HG03280 (cell line): ENCODE measurements around the gene C10orf71.

Experiments
- ATAC-seq: cut with Tn5 transposase; IDR thresholded peaks from one replicate; pipeline ENCODE4 v1.9.1; 2021; ENCODE audit warnings: mild to moderate bottlenecking, moderate library complexity; ENCODE audit not compliant: unreplicated experiment

Gene C10orf71

GRCh38 chr10:49272251-49273081, 26.5 kb upstream of the C10orf71 start:
- ATAC-seq, result no peak

DNA sequence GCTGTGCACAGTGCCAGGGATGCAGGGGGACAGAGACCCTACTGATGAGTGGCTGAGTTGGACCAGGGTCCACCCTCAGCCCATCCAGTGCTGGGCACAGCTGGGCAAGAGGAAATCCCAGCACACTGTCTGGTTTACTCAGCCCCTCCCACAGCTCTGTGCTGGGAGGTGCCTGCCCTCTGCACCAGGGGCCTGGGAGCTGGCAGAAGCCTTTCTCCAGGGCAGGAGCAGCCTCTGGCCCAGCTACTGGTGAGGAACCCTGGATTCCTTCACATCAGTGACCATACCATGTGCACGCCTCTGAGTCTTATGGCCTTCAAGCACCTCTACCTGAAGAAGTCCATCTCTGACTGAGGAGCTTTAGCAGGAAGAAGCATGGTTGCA, 25.9 kb upstream of the C10orf71 start:
- ATAC-seq, result no peak

GRCh38 chr10:49273626-49274025, 25.3 kb upstream of the C10orf71 start:
- no peak for ATAC-seq

DNA sequence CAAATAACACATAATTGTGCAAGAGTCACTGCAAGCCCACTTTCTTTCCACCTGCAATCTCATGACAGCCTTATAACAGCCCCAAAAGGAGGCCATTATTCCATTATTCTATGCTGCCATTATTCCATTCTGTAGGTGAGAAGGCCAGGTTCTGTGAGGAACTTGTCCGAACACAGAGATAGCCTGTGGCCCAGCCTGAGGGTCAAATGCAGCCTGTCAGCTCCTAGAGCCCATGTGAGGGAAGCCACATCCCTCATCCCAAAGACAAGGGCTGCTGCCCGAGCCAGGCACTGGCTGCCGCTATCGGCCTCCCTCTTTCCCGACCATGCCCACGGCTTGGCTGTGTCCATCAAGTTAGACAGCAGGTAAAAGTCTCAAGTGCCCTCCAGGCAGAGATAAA, 24.1 kb upstream of the C10orf71 start:
- ATAC-seq, result no peak

- ATAC-seq, result no peak
Observed at GRCh38 chr10:49275896-49276295, 23.1 kb upstream of the C10orf71 start.

DNA sequence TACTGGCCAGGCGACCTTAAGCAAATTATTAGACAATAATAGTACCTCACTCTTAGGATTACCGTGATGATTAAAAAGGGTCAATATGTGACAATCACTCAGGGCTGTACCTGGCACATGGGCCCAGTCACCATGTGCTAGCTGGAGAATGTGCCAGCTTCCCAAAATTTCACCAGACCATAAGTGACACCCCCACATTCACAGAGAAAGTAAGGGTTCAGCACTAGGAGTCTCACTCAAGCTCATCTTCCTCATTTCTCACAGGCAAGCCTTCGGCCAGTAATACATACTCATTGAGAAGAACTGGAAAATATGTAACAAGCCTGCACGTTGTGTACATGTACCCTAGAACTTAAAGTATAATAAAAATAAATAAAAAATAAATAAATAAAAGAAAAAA, 22.4 kb upstream of the C10orf71 start:
- no peak for ATAC-seq

GRCh38 chr10:49277973-49278372, 21.0 kb upstream of the C10orf71 start:
- ATAC-seq, result no peak

- ATAC-seq, result no peak
Observed at GRCh38 chr10:49278497-49278981, 20.4 kb upstream of the C10orf71 start.

DNA sequence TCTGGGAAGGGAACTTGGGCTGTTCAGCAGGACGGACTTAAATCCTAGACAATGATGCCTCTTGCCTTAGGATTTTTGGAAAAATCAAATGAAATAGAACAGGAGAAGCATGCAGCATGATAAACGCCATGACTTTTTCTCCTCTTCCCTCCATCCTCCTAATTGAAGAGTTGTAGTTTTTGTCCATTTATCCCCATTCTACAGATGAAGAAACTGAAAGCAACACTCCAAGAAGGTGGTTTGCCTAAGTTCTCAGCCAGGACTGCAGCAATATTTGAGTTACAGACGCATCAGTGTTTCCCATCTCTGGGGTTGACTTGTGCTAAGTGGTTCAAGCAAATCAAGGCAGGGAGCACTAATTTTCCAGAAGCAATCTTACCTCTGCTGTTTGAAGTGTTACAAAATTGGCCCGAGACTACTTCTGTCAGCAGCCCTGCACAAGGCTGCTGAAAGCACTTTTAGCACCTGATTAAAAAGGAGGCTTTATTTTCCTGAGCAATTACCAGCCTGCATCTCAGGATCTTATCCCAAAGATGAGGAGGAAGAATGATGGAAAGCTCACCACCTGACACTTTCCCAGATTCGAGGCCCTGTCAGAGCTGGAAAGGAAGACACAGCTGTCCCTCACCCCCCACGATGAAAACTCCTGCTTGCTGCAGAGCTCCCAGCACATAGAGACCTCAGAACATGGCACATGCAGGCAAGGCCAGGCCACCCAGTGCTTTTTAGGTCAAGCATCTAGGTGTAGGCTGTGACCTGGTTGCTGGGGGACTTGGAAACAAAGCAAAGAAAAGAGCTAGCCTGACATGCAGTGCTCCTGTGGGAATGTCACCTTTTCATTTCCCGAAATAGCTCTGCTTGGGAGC, 19.7 kb upstream of the C10orf71 start:
- no peak for ATAC-seq

DNA sequence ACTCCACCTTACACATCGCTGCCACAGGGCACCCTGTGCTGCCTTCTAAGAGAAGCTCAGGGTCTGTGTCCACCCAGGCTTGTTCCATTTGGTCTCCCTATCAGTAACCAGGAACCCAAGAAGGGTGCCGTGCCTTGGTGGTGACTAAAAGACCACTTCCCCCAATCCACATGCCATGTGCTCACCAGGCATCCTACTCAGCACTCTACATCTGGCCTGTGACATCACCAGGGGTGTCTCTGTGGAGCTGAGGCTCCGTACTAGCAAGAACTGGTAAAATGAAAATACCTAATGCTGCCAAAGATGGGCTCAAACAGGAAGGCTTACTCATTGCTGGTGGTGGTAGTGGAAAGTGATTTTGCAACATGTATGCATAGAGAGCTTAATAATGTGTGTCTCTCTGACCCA, 19.0 kb upstream of the C10orf71 start:
- no peak for ATAC-seq

DNA sequence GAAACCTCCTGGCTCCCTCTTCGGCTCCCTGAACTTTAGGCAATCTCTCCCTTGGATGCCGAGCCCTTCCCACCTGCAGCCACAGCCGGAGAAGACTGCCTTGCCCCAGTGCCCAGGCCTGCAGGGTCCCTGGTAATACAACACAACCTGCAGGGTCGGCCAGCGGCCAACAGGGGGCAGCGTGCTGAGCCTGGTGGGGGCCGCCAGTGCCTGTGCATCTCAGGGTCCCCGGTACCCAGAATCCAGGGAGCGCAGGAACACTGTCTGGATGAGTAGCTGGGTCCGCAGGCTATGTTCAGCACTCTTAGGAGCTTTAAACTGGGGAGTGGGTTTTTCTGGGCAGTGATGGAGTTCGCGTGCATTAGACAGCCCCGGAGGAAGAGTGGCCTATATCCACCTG, 17.5 kb upstream of the C10orf71 start:
- no peak for ATAC-seq

- no peak for ATAC-seq
Observed at GRCh38 chr10:49282306-49282705, 16.7 kb upstream of the C10orf71 start.

GRCh38 chr10:49282879-49283341, 16.1 kb upstream of the C10orf71 start:
- ATAC-seq, result no peak

DNA sequence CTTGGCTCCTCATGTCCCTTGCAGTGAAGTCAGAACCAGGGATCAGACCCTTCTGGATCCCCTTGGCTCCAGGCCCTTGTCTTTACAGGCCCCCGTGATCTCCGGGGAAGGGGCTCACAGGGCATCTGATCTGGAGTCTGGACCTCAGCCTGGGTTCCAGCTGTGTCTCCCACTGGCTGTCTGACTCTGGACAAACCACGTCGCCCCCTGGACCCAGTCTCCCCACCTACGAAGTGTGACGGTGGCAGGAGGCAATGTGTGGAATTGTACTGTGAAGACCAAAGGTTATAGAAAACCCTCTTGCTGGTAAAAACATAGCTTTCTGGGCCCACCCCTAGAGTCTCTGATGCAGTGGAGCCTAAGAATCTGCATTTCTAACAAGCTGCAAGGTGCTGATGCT, 15.5 kb upstream of the C10orf71 start:
- ATAC-seq, result no peak

DNA sequence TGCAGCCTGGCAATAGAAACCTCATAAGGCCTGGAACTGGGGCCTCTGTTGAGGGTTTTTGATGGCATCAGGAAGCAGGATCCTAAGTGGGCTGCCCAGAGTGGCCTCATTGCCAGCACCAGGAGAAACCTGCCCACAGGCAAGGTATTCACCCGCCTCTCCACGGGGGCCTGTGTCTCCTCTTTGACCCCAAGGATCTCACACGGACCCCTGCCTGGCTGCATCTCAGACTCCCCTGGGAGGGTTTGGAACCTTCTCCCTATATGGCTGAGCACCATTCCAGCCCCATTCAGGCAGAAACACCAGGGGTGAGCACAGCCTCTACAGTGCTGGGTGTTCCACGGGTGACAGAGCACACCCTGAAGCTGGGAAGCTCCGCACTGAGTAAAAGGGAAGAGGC, 14.6 kb upstream of the C10orf71 start:
- ATAC-seq, result no peak

DNA sequence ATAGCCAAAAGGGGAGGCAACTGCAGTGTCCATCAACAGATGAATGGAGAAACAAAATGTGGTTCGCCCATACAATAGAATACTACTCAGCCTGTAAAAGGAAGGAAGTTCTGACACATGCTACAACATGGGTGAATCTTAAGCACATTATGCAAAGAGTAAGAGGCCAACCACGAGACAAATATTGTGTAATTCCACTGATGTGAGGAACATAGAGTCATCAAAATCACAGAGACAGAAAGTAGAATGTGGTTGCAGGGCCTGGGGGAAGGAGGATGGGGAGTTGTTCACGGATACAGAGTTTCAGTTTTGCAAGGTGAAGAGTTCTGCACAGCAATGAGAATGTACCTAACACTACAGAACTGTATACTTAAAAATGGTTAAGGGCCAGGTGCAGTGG, 13.7 kb upstream of the C10orf71 start:
- ATAC-seq, result no peak

- ATAC-seq, result no peak
Observed at GRCh38 chr10:49286686-49287085, 12.3 kb upstream of the C10orf71 start.

DNA sequence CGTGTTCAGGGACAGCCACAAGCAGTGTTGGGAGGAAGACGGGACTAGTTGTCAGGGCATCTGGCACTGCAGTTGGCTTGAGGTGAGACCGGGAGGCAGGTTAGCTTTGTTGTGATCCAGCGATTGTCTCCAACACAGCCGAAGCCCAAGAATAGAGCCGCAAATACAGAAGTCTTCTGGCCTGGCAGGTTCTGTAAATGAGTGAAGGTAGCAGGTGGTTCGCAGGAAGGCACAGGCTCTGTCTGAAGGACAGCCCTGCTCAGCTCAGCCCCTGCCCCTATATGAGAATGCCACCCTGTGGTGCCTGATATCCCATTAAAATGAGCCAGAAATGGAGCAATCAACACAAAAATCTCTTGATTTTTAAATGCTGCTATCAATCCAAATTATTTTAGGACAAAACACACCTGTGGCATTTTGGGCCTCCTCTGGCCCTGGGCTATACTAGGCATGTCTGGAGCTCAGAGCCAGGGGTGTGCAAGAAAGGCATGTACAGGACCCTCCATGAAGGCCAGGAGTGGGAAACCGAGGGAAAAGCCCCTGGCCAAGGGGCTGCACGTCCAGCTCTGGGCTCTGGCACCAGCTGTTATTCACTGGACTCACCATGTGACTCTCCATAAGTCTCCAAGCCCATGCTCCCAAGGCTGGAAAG, 11.2 kb upstream of the C10orf71 start:
- ATAC-seq, result no peak

- ATAC-seq, result no peak
Observed at GRCh38 chr10:49288341-49289065, 10.5 kb upstream of the C10orf71 start.

DNA sequence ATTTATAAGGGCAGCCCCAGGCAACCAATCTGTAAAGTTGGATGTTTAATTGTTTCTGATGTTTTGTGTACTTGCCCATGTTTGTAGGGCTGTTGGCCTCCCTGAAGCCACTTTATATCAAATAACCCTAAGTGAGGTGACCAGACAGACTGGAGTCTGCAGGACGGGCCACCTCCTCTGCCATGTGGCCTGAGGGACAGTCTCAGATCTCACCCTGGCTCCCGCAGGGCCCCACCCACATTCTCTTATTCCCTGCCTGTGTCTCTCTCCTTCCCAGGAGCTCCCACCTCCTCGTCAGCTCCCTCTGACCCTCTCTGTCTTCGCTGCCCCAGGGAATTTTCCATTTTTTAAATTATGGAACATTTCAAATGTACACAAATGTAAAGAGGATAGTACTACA, 9.5 kb upstream of the C10orf71 start:
- ATAC-seq, result no peak

- ATAC-seq, result no peak
Observed at GRCh38 chr10:49290131-49290530, 8.8 kb upstream of the C10orf71 start.
